Left ventricle myocardium inferior (tissue), 1 donor: ENCODE measurements around the gene SCT. TPM values are rescaled to one million over a fixed set of nuclear protein-coding genes. Genes with fewer than 3 reads are reported as not detected.

Experiments
- DNase-seq: peaks from one replicate; pipeline ENCODE4 v3.0.0-alpha.2; 2020
- H3K27ac ChIP-seq: fragments of 200-600 bp; replicated peaks from 2 replicates; pipeline ENCODE4 v1.8.0; 2021
- H3K27me3 ChIP-seq: fragments of 200-600 bp; 2 replicates; pipeline ENCODE4 v1.8.0; 2021; ENCODE audit warnings: low read depth
- H3K36me3 ChIP-seq: fragments of 200-600 bp; 2 replicates; pipeline ENCODE4 v1.8.0; 2021
- H3K4me1 ChIP-seq: fragments of 200-600 bp; 2 replicates; pipeline ENCODE4 v1.8.0; 2021
- H3K4me3 ChIP-seq: fragments of 200-600 bp; 2 replicates; pipeline ENCODE4 v1.8.0; 2021; ENCODE audit warnings: mild to moderate bottlenecking, moderate library complexity
- H3K9me3 ChIP-seq: fragments of 200-600 bp; replicated peaks from 2 replicates; pipeline ENCODE4 v1.8.0; 2021
- CTCF ChIP-seq: fragments of 200-600 bp; IDR thresholded peaks from 2 replicates; pipeline ENCODE4 v1.8.0; 2021; ENCODE audit warnings: antibody characterized with exemption, mild to moderate bottlenecking, borderline replicate concordance
- intact Hi-C: fragments of 100-400 bp; cut with micrococcal nuclease; formaldehyde crosslinking; loops from one replicate; pipeline ENCODE4 v1.11.0; 2022
- total RNA-seq: library from RNA; stranded (reverse); fragmentation: NEBNext Ultra II Directional; extraction: Animal tissue kit (Norgen Biotek cat#: 25700); gene quantifications from one replicate; pipeline ENCODE4 v1.2.1, GENCODE V29; 2021
- donor health status: DM: no; HTN: yes; CAD: no; lungs with severe emphysema.

Gene SCT
- total RNA-seq, 1 donor from 2014 or later, result not detected

- H3K27ac ChIP-seq, result peak within 1 kb of the TSS; percentile 98
- intact Hi-C loops, result no loop called here
- no peaks in the 10 kb centered on the region for H3K9me3 ChIP-seq
- peaks cover 51% of the 10 kb centered on the region for H3K4me1 ChIP-seq
- no peaks in the 10 kb centered on the region for H3K27me3 ChIP-seq
- H3K36me3 ChIP-seq, result peaks cover 32% of the 10 kb centered on the region
- peak; percentile 97 for DNase-seq
- TF ChIP-seq CTCF, result no peak
- peak within 1 kb of the TSS; percentile 87 for H3K4me3 ChIP-seq
Measured at GRCh38 chr11:615504-616319, 11.3 kb downstream of the SCT start, which contains the start of gene IRF7. TSS of gene IRF7 (minus strand) at chr11:615950. CDS start at chr11:615364, 586 bp downstream.

DNA sequence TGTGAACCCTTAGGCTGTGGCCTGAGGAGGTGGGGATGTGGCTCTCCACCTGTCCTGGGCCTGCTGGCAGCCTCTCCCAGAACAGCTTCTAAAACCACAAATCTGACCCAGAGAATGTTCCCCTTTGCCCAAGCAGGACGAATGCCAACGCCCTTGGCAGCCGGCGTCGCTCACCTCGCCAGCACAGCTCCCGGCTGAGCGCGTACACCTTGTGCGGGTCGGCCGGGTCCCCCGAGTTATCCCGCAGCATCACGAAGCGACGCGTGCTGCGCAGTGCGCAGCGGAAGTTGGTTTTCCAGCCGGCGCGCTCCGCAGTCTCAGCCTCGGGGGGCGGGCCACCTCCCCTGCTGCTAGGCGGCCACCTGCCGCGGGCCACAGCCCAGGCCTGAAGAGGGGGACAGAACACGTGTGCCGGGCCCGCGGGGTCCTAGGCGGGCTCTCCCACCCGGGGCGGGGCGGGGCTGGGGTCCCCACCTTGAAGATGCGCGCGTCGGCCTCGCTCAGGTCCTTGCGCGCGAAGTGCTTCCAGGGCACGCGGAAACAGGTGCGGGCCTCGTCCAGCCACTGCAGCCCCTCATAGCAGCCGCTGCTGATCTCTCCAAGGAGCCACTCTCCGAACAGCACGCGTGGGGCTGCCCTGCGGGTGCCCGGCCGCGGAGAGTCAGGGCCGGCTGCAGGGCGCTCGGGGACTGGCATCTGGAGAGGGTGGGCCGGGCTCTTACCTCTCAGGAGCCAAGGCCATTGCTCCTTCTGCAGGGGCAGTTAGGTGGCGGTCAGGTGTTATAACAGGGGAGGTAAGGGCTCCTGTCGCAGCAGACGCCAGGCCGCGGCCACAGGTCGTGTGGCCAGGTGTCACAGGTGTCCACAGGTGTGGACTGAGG is 12.1 kb downstream of the SCT start:
- Histone ChIP-seq H3K9me3 (no peaks in the 10 kb centered on the region), H3K27ac (peak overlapping the region; percentile 98), H3K4me1 (peaks cover 48% of the 10 kb centered on the region), H3K27me3 (no peaks in the 10 kb centered on the region), H3K36me3 (peaks cover 41% of the 10 kb centered on the region), H3K4me3 (peak overlapping the region; percentile 87)
- no peak for TF ChIP-seq CTCF
- DNase-seq, result peak; percentile 52
- intact Hi-C loops, result no loop called here

- H3K27ac ChIP-seq, result peak overlapping the region; percentile 98
- no peaks in the 10 kb centered on the region for H3K9me3 ChIP-seq
- H3K36me3 ChIP-seq, result peaks cover 48% of the 10 kb centered on the region
- intact Hi-C loops, result no loop called here
- DNase-seq, result no peak
- no peak for TF ChIP-seq CTCF
- no peaks in the 10 kb centered on the region for H3K27me3 ChIP-seq
- H3K4me1 ChIP-seq, result peaks cover 48% of the 10 kb centered on the region
- peak overlapping the region; percentile 87 for H3K4me3 ChIP-seq
Measured at GRCh38 chr11:614021-614622, 12.9 kb downstream of the SCT start.

DNA sequence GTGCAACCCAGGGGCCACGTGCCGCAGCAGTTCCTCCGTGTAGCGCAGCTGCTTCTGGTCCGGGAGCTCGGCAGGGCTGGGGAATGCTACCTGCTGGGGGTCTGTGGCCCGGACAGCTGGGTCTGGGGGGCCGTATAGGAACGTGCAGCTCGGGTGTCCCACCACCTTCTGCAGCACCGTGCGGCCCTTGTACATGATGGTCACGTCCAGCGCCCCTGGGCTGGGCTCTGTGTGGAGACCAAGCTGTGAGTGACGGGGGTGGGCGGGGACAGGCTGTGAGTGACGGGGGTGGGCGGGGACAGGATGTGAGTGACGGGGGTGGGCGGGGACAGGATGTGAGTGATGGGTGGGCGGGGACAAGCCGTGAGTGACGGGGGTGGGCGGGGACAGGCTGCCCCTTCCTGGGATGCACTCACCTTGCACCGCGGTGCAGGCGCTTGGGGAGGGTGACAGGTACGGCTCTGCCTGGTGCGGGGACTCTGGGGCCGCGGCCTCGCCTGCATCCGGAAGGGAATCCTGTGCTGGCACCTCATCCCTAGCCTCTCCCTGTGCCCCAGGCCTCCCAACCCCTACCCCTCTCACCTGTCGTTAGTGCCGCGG is 13.5 kb downstream of the SCT start:
- Histone ChIP-seq H3K27ac (peak overlapping the region; percentile 98), H3K4me1 (peaks cover 54% of the 10 kb centered on the region), H3K36me3 (peaks cover 54% of the 10 kb centered on the region), H3K4me3 (peak overlapping the region; percentile 87), H3K9me3 (no peaks in the 10 kb centered on the region), H3K27me3 (no peaks in the 10 kb centered on the region)
- TF ChIP-seq CTCF, result no peak
- intact Hi-C loops, result no loop called here
- peak; percentile 70 for DNase-seq

- peaks cover 60% of the 10 kb centered on the region for H3K4me1 ChIP-seq
- H3K27me3 ChIP-seq, result no peaks in the 10 kb centered on the region
- TF ChIP-seq CTCF, result no peak
- no peak overlapping the region for H3K4me3 ChIP-seq
- H3K9me3 ChIP-seq, result no peaks in the 10 kb centered on the region
- H3K36me3 ChIP-seq, result peaks cover 60% of the 10 kb centered on the region
- peak overlapping the region; percentile 55 for H3K27ac ChIP-seq
- DNase-seq, result no peak
- intact Hi-C loops, result no loop called here
Measured at GRCh38 chr11:612961-613300, 14.1 kb downstream of the SCT start.
